Islet precursor cell (in vitro differentiated cells): ENCODE results near the gene PRMT1.

ENCODE experiments used
- DNase-seq: peaks from one replicate; pipeline ENCODE4 v3.0.0-alpha.2; 2018

The PRMT1 gene

DNA sequence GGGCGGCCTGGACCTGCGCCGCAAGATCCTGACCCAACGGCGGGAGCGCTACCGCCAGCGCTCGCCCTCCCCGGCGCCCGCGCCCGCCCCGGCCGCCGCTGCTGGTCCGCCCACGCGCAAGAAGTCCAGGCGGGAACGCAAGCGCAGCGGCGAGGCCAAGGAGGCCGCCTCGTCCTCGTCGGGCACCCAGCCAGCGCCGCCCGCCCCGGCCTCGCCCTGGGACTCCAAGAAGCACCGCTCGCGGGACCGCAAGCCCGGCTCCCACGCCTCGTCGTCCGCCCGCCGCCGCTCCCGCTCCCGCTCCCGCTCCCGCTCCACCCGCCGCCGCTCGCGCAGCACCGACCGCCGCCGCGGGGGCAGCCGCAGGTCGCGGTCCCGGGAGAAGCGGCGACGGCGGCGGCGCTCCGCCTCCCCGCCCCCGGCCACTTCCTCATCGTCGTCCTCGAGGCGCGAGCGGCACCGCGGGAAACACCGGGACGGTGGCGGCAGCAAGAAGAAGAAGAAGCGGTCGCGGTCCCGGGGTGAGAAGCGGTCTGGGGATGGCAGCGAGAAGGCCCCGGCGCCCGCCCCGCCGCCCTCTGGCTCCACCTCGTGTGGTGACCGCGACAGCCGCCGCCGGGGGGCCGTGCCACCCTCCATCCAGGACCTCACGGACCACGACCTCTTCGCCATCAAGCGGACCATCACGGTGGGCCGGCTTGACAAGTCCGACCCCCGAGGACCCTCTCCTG is 25.1 kb upstream of the PRMT1 start:
- no peak for DNase-seq

DNA sequence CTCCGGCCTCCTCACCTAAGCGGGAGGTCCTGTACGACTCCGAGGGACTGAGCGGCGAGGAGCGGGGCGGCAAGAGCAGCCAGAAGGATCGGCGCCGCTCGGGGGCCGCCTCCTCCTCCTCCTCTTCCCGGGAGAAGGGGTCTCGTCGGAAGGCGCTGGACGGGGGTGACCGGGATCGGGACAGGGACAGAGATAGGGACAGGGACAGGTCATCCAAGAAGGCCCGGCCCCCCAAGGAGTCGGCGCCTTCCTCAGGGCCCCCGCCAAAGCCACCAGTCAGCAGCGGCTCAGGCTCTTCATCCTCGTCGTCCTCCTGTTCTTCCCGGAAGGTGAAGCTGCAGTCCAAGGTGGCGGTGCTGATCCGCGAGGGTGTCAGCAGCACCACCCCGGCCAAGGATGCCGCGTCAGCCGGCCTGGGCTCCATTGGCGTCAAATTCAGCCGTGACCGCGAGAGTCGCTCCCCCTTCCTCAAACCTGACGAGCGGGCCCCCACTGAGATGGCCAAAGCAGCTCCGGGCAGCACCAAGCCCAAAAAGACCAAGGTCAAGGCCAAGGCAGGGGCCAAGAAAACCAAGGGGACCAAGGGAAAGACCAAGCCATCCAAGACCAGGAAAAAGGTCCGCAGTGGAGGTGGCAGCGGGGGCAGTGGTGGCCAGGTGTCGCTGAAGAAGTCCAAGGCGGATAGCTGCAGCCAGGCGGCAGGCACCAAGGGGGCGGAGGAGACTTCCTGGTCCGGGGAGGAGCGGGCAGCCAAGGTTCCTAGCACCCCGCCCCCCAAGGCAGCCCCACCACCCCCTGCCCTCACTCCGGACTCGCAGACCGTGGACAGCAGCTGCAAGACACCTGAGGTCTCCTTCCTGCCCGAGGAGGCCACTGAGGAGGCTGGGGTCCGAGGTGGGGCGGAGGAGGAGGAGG is 24.3 kb upstream of the PRMT1 start:
- DNase-seq = no peak

DNA sequence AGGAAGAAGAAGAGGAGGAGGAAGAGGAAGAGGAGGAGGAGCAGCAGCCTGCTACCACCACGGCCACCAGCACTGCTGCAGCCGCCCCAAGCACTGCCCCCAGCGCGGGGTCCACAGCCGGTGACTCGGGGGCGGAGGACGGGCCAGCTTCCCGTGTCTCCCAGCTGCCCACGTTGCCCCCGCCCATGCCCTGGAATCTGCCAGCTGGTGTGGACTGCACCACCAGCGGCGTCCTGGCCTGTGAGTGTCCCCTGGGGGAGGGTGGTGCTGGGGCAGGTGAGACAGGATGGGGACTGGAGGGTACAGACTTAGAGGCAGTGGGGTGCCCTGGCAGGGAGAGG is 23.6 kb upstream of the PRMT1 start:
- DNase-seq = no peak

DNA sequence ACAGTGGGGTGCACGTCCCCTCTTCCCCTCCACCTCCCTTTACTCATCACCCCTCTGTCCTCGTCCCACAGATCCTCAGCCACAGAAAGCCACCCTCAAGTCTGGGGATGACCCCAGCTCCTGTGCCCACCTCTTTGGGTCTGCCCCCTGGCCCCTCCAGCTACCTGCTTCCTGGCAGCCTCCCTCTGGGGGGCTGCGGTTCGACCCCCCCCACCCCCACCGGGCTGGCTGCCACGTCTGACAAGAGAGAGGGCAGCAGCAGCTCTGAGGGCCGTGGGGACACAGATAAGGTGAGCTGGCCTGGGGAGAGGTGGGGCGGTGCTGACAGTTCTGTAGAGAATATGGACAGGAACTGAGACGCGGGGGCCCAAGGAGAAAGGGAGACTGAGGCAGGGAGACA is 22.5 kb upstream of the PRMT1 start:
- DNase-seq = no peak

DNA sequence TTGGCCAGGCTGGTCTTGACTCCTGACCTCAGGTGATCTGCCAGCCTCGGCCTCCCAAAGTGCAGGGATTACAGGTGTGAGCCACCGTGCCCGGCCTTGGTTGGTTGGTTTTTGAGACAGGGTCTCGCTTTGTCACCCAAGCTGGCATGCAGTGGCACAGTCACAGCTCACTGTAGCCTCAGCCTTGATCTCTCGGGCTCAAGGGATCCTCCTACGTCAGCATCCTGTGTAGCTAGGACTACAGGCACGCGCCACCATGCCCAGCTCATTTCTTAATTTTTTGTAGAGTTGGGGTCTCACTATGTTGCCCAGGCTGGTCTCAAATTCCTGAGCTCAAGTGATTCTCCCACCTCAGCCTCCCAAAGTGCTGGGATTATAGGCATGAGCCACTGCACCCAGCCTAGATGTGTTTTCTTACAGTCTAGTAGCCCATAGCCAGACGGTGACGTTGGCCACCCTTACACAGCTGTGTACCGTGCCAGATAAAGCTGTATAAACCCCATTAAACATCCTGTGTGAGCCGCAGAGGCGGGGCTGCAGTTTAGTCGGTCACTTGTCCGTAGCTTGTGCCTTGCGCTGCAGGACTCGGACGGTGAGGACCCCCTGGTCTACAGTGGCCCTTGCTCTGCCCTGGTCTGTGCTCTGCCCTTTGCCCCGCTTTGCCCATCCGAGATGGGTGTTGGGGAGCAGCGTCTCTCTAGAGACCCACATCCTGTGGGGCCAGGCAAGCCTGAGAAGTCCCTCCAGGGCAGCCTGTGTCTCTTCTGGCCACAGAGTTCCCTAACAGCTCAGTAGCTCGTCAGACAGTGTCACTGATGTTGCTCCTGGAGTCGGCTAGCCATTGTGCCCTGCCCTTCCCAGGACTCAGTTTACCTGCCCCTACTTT is 21.3 kb upstream of the PRMT1 start:
- DNase-seq = no peak

DNA sequence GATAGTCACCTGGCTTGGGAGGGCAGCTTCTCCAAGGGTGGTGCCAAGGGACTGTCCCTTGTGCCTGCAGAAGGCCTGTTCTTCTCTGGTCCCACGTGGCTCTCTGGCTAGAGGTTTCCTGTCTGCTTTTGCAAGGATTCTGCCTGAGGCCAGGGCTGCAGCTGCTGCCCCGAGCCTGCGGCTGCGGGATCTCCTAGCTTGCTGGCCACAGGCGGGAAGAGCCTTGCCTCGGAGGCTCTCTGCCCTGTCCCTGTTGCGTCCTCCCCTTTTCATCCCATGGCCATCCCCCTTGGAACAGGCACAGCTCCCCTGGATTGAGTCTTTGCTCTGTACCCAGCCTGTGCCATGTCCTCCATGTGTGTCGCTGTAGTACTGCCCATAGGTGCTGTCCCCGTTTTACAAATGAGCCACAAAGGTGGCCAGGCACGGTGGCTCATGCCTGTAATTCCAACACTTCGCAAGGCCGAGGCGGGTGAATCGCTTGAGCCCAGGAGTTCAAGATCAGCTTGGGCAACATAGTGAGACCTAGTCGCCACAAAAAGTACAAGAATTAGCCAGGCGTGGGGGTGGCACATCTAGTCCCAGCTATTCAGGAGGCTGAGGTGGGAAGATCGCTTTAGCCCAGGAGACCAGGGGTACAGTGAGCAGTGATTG is 20.5 kb upstream of the PRMT1 start:
- DNase-seq = no peak

DNA sequence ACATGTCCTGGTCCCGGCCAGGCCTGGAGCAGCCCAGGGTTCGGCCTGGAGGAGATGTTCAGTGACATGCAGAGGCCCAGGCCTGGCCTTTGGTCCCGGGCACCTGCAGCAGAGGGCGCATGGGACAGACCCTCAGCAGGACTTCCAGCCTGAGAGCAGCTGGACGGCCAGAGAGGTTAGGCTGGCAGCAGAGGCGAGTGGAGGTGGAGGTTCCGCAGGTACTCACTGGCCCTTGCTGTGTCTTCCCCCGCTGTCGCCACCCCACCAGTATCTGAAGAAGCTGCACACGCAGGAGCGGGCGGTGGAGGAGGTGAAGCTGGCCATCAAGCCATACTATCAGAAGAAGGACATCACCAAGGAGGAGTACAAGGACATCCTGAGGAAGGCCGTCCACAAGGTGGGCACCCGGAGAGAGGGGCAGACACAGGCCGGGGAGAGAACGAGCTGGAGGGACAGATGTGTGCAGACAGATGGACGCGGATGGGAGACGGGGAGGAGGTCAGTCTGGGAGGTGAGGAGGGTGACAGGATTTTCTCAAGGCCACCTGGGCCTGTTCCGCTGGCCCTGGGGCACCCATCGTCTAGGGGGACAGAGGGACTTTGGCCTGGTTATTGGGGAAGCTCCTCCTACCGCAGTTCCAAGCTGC is 19.5 kb upstream of the PRMT1 start:
- no peak for DNase-seq

DNA sequence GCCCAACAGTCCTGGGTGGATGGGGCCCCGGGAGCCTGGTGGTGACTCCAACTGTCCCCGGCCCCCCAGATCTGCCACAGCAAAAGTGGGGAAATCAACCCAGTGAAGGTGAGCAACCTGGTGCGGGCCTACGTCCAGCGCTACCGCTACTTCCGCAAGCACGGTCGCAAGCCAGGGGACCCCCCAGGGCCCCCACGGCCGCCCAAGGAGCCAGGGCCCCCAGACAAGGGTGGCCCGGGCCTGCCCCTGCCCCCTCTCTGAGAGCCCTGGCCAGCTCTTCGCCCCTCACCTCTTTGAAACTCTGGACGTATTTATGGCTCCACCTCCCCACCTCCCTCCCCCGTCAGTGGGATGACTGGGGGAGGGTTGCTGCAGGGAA is 18.9 kb upstream of the PRMT1 start:
- no peak for DNase-seq

DNA sequence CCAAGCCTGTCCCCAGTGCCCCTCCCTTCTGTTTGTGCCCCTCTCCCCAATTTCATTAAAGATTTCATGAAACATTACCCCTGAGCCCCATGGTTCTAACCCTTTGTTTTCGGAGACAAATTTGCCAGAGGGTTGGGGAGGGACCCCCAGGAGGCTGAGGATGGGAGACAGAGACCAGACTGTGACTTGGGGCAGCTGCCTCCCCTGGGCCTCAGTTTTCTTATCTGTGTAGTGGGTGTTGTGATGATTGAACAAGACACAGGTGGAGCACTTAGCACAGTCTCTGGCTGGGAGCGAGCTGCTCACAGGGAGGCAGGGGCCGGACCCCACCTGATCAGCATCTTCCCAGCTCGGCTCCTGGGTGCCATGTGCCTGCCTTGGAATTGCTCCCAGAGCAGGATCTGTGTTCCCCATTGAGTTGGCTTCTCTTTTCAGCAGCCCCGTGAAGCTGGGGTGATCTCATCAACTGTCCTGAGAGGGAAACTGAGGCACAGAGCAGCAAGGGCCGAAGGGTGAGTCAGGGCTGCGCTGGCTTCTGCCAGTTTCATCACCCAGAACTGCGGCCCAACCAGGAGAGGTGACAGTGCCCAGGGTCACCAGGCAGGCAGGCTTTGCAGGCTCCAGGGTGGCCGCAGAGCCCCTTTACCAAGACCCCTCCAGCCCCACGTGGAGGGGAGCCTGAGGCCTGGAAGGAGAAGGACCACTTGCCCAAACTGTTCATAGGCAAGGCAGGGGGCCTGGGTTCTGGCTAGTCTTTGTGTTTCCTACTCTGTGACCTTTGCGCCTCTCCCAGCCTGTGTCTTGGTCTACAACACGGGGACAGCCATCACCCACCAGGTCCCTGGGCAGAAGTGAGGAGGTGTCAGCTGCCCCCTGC is 18.3 kb upstream of the PRMT1 start:
- no peak for DNase-seq

DNA sequence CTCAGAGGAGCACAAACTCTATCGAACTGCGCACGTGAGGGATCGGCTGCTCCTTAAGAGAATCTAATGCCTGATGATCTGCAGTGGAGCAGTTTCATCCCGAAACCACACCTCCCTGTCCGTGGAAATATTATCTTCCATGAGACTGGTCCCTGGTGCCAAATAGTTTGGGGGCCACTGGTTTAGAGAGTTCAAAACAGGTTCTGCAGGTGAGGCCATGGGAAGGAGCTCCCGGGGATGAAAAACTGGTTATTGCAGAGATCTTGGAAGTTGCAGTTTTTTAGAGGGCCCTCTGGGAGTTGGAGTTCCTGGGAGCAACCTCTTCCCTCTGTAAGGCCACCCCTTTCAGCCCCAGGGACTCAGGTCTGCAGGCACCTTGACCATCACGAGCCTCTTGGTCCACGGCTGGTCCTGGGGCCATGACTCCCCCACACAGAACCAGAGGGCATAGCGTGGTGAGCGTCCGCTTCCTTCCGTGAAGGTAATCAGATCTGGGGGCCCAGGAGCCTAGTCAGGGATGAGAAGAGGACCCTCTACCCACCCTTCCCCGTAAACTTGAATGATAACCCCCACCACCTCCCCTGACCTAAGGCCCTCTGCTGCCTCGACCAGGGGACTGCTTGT is 16.6 kb upstream of the PRMT1 start:
- no peak for DNase-seq

DNA sequence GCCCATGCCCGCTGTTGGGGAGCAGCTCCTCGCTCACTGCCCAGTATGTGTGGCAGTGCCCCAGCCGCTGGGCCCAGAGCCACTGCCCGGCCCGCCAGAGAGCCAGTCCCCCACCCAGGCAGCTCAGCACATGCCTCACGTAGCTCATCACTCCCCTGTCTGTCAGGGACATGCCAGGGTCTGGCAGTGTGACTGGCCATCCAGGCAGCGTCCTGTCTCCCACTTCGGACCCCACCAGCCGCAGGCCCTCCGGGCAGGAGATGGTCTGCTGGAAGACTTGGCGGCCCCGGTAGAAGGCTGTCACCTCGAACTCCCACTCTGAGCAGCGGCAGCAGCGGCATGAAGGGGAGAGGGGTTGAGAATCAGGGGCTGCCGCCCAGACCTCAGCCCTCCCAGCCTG is 15.1 kb upstream of the PRMT1 start:
- DNase-seq = no peak

DNA sequence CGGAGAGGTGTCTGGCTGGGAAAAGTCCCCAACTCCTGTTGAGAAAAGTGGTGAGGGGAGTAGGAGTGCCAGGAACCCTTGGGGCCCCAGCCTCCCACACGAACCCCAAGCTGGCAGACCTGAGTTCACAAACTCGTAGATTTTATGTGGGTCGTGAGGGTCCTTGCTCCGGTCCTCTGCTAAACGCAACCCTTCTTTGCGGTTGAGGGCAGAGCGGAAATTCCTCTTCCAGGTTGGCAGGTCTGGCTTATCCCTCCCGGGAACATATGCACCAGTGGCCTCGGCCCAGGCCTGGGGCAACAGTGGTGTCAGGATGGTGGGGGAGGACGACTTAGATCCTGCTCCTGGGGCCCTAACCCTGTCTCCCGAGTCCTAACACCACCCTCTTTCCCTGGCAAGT is 13.8 kb upstream of the PRMT1 start:
- DNase-seq = no peak

DNA sequence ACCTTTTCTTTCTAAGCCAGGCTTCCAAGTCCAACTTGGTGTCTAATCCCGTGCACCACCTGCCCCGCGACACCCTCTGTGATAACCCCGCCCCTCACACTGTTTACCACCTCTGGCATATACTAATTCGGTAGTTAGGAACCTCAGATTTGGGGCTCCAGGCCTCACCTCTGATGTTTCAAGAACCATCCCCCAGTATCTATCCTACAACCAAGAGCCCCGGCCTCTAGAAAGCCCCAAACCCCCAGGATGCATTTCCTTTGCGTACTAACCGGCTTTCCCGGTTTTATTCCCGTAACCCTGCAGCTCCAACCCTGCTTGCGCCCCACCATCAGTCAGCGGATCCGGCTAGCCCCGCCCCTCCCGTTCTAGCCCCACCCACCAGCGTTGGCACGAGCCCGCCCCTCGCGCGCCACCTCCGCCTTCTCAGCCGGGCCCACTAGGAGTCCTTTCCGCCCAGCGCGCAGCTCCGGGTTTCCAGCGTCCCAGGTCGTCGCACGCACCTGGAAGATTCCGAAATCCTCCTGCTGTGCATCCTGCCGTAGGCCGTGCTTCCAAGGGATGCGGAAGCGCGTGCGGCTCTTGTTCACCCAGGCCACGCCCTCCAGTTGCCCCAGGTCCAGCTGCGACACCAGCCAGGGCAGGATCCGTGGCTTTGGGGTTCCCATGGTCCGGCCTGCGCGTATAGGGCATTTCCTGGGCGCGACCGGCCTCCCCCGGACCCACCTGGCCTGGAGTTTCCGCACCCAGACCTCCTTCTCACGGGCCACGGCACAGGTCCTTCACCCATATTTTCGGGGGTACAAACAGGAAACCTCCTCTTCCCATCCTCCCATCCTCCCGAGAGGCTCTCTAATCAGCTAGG is 12.7 kb upstream of the PRMT1 start:
- DNase-seq = peak; percentile 96

DNA sequence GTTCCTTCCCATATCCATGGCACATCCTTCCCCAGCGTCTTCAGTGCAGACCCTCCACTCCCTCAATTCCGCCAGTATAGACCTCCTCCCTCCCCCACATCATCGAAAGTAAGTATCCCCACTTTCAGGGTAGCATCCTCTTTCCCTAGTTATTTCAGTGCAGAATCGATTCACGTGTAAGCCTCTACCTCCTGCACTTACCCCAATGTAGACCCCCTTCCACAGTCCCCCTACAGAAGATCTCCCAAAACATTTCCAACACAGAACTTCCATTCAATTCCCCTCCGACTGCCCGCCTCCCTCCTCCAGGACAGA is 12.1 kb upstream of the PRMT1 start:
- DNase-seq = no peak

DNA sequence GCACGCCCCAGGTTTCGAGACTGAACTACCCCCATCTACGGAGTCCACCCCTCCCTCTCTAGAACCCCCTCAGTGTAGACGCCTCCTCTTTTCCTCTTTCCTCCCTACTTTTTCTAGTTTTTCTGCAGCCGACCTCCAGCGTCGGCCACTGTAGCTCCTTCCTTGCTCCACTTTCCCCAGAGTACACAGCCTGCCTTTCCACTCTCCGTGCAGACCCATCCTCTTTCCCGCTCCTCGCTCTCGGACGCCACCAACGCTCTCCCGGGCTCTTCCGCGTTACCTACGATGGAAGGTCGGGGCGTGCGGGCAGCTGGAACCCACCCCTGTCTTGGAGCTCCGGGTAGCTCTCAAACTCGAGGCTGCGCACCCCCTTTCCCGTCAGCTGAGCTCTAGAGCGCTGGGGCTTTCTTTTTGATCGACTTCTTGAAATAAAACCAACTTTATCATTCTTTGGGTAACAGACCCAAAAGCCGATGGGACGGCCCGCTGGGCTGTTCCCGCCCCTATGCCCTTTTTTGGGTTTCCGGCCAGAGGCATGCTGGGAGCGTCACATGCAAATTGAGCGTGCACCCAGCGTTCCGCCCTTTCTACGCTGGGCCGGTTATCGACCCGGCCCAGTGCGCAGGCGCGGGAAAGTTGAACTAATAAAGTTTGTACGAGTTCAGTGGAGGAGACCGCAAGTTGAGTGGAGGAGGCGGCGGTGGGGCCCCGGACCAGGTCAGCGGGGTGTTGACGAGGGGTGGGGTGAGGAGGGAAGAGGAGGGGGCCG is 11.5 kb upstream of the PRMT1 start, which contains the start of the genes BCL2L12 and IRF3:
BCL2L12 (plus strand) TSS at position 583 of the 769 bp plus-strand sequence. CDS start 760 bp downstream, outside the sequence.
IRF3 (minus strand) TSS at position 507 of the 769 bp plus-strand sequence. CDS start 1,019 bp downstream, outside the sequence.
- DNase-seq = peak; percentile 98

DNA sequence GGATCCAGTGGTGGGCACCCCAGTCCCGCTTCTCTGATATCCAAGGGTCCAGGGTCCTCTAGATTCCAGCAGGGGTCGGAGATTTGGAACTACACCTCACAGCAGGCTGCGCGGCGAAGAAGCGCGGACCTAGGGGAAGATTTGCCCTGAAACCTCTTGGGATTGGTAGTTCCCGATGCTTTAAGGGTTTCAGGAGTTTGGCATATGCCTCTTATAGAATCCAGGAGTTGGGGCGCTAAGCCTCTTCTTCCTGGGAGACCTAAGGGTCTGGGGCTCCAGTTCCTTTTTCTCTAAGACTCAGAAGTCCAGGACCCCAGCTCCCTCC is 11.0 kb upstream of the PRMT1 start:
- no peak for DNase-seq

DNA sequence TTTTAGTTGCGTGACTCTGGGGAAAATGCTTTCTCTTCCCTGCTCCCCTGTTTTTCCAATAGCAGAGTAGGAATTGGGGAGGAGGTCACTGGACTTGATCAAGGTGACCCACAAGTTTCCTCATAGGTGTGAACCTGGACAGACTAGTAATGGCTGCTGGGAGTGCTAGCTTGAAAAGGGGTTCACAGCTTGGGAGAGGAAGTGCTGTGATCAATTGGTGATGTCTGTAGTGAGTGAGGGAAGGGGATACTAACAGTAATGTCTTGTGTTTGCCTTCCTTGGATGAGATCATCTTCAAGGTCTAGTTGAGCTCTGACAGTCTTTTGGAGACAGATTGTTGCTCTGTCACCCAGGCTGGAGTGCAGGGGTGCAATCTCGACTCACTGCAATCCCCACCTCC is 9.6 kb upstream of the PRMT1 start:
- no peak for DNase-seq

DNA sequence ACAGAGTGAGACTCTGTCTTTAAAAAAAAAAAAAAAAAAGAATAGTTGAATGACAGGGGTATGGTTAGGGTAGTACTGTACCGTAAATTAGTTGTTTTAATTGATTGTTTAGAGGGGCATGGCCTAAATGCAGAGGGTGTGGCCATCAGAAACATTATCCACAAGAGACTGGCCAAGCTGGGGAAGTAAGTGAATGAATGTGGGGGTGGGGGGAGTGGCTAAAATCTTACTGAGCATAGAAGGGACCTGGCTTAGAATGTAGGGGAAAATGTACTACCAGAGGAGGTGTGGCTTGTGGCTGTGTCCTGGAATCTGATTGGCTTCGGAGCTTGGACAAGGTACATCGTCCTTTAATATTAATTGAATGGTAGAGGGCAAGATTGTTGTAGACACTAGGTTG is 7.6 kb upstream of the PRMT1 start:
- DNase-seq = no peak
